ENCODE measurements around the gene PPM1N. TPM values are rescaled to one million over a fixed set of nuclear protein-coding genes. Genes with fewer than 3 reads are reported as not detected.

PPM1N gene
- polyA plus RNA-seq, 1 experiment: 1.2 TPM

- no peaks in the 10 kb centered on the region for H3K27me3 ChIP-seq (ENCODE audit: control insufficient read depth, insufficient read depth, low read length)
- peak within 1 kb of the TSS; percentile 77 for H3K4me3 ChIP-seq (ENCODE audit: low read depth, low read length)
- ChIA-PET CTCF (interaction anchor here (0.6 to 4.7 kb wide), 5 partner anchors 11 to 43 kb away, joined by 3 to 64 read pairs (median 22); no protein-coding TSS in a partner anchor), POLR2A (interaction anchor here (1.0 to 1.5 kb wide), 2 partner anchors 12 to 13 kb away, joined by 5 to 11 read pairs; no protein-coding TSS in a partner anchor)
- DNase-seq (ENCODE audit: low read depth): no peak
- H3K36me3 ChIP-seq (ENCODE audit: control insufficient read depth, insufficient read depth, low read length): no peaks in the 10 kb centered on the region
- TF ChIP-seq CTCF (IDR thresholded peaks at IDR 0.05; ENCODE audit: insufficient read depth, low read depth, low read length): no peak
These were observed 30.6 kb upstream of the PPM1N start, which contains the start of gene FOSB for GRCh38 chr19:45467456-45468158. TSS of gene FOSB (plus strand) at chr19:45467996. CDS start at chr19:45468587, 591 bp downstream.

DNA sequence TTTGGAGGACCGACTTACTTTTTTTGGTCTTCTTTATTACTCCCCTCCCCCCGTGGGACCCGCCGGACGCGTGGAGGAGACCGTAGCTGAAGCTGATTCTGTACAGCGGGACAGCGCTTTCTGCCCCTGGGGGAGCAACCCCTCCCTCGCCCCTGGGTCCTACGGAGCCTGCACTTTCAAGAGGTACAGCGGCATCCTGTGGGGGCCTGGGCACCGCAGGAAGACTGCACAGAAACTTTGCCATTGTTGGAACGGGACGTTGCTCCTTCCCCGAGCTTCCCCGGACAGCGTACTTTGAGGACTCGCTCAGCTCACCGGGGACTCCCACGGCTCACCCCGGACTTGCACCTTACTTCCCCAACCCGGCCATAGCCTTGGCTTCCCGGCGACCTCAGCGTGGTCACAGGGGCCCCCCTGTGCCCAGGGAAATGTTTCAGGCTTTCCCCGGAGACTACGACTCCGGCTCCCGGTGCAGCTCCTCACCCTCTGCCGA is 30.0 kb upstream of the PPM1N start:
- H3K36me3 ChIP-seq (ENCODE audit: control insufficient read depth, insufficient read depth, low read length): no peaks in the 10 kb centered on the region
- H3K4me3 ChIP-seq (ENCODE audit: low read depth, low read length): peak overlapping the region; percentile 77
- ChIA-PET POLR2A (interaction anchor here (1.0 to 1.5 kb wide), 2 partner anchors 13 to 14 kb away, joined by 5 to 11 read pairs; no protein-coding TSS in a partner anchor), CTCF (interaction anchor here (0.6 to 4.7 kb wide), 6 partner anchors 10 to 66 kb away, joined by 3 to 64 read pairs (median 20); no protein-coding TSS in a partner anchor)
- DNase-seq (ENCODE audit: low read depth): no peak
- no peak for TF ChIP-seq CTCF (IDR thresholded peaks at IDR 0.05; ENCODE audit: insufficient read depth, low read depth, low read length)
- H3K27me3 ChIP-seq (ENCODE audit: control insufficient read depth, insufficient read depth, low read length): no peaks in the 10 kb centered on the region

DNA sequence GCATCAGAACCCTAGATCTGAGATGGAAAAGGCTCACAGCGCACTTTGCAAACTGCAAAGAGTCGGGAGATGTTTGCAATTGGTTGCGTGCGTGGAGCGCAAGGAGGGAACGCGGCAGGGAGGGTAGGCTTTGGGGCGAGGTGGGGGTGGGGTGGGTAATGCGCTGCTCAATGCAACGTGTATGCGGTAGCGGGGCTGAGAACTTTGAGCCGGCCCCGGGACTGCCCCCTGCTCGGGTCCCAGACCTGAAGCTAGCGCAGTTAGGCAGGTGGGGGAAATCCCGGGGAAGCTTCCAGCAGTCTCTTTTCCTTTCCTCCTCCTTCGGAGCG is 29.5 kb upstream of the PPM1N start:
- H3K27me3 ChIP-seq (ENCODE audit: control insufficient read depth, insufficient read depth, low read length): no peaks in the 10 kb centered on the region
- no peaks in the 10 kb centered on the region for H3K36me3 ChIP-seq (ENCODE audit: control insufficient read depth, insufficient read depth, low read length)
- CTCF ChIA-PET: interaction anchor here (1.0 to 4.7 kb wide), 8 partner anchors 10 to 66 kb away, joined by 3 to 64 read pairs (median 11); no protein-coding TSS in a partner anchor
- H3K4me3 ChIP-seq (ENCODE audit: low read depth, low read length): peak overlapping the region; percentile 77
- POLR2A ChIA-PET: interaction anchor here (1.4 kb wide), 1 partner anchor 10 kb away, joined by 7 read pairs; no protein-coding TSS in a partner anchor
- no peak for TF ChIP-seq CTCF (IDR thresholded peaks at IDR 0.05; ENCODE audit: insufficient read depth, low read depth, low read length)
- DNase-seq (ENCODE audit: low read depth): no peak

DNA sequence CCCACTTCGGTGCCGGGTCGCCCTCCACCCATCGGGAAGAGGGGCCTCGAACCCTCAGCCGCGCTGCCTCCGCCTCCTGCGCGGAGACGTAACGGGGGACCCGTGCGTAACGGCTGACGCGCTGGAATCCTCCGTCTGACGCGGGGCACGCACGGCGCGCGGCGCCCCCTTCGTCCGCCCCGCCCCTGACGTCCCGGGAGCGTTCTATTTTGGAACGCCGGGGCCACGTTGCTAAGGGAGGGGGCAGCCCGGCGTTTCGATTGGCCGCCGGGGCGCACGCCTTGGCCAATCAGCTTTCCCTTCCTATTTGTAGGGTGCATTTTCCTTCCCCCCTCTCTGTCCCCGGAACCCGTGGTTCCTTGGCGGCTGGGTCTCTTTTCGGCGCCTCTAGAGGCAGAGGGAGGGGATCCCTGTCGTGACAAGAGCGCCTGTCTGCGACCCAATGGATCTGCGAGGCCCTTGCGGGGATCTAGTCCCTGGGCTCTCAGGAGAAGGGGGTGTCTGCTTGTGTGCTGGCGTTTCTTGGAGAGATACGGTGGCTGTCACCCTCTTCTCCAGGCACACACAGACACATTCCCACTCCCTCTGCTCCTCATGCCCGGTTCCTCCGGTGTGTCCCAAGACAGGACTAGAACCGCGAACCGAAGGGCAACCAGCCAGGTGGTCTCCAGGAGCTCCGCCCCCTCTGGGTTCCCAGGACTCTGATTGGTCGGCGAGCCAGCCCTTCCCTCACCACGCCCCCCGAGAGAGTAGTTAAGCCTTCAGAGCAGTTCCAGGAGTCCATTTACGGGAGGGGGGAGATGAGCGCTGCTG is 28.9 kb upstream of the PPM1N start:
- ChIA-PET CTCF (interaction anchor here (1.0 to 4.7 kb wide), 7 partner anchors 9 to 67 kb away, joined by 3 to 64 read pairs (median 5); no protein-coding TSS in a partner anchor), POLR2A (interaction anchor here (0.6 to 1.4 kb wide), 2 partner anchors 9 to 16 kb away, joined by 3 to 7 read pairs; no protein-coding TSS in a partner anchor)
- no peak for DNase-seq (ENCODE audit: low read depth)
- TF ChIP-seq CTCF (IDR thresholded peaks at IDR 0.05; ENCODE audit: insufficient read depth, low read depth, low read length): 0 out of 2 replicates have a peak, but pooled peaks have one; percentile 8
- Histone ChIP-seq H3K4me3 (ENCODE audit: low read depth, low read length) (peak overlapping the region; percentile 77), H3K36me3 (ENCODE audit: control insufficient read depth, insufficient read depth, low read length) (no peaks in the 10 kb centered on the region), H3K27me3 (ENCODE audit: control insufficient read depth, insufficient read depth, low read length) (no peaks in the 10 kb centered on the region)
